Measurements from ENCODE around the gene EPC1. TPM values are rescaled to one million over a fixed set of nuclear protein-coding genes. Genes with fewer than 3 reads are reported as not detected.

Gene EPC1
- polyA plus RNA-seq, 1 donor (not counting 4 experiments of a cell fraction or from before 2014, with no cell fraction given) = 34.8 TPM

DNA sequence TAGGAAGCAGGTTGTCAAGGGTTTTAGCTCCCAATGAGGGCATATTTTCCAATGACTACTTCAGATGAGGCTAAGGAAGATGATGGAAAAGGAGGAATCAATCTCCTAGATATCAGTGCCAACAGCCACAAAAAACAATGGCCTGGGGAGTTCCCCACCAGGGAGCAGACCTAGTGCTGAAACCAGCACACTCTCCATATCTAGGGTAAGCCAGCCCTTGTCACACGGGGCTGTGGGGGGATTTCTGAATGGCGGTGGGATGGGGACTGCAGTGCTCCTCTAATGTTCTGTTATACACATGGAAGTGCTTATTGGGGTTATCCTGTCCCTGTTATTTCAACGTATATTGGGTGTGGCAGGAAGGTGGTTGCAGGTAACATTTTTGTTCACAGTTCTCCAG, 18.5 kb downstream of the EPC1 start:
- no peaks in the 10 kb centered on the region for H3K27me3 ChIP-seq (ENCODE audit: control insufficient read depth, extremely low read depth, insufficient read depth, low read length)
- no peaks in the 10 kb centered on the region for H3K9me3 ChIP-seq (ENCODE audit: control insufficient read depth, low read depth, low read length)
- H4K20me1 ChIP-seq (ENCODE audit: control insufficient read depth, extremely low read depth, insufficient read depth, low read length) = peaks cover 6% of the 10 kb centered on the region
- peaks cover 95% of the 10 kb centered on the region for H3K79me2 ChIP-seq (ENCODE audit: control insufficient read depth, insufficient read depth, low read length)
- dilution Hi-C loops (cut with MboI; ENCODE audit: extremely low pct_ligation_motif_present, low sequenced_read_pairs) = no loop called here
- H3K4me2 ChIP-seq (ENCODE audit: control insufficient read depth, extremely low read depth, insufficient read depth, low read depth, low read length) = no peak overlapping the region
- no peak for FAIRE-seq
- no peak overlapping the region for H2AFZ ChIP-seq (ENCODE audit: control insufficient read depth, low read length)
- peaks cover 3% of the 10 kb centered on the region for H3K9me1 ChIP-seq (ENCODE audit: control insufficient read depth, extremely low read depth, insufficient read depth, low read length)
- no peaks in the 10 kb centered on the region for H3K36me3 ChIP-seq (ENCODE audit: control insufficient read depth in 2 of 2, extremely low read depth in 1 of 2, insufficient read depth in 2 of 2, low read length in 2 of 2)
- no peak for DNase-seq (ENCODE audit: low read depth, low spot score)
- H3K4me1 ChIP-seq (ENCODE audit: control insufficient read depth, extremely low read depth, insufficient read depth, low read length) = peaks cover 16% of the 10 kb centered on the region
- H3K27ac ChIP-seq (ENCODE audit: control insufficient read depth, insufficient read depth, low read length) = no peak overlapping the region
- TF ChIP-seq EZH2 (IDR thresholded peaks at IDR 0.05; ENCODE audit: low read length) = no peak
- TF ChIP-seq, protein P1, sequence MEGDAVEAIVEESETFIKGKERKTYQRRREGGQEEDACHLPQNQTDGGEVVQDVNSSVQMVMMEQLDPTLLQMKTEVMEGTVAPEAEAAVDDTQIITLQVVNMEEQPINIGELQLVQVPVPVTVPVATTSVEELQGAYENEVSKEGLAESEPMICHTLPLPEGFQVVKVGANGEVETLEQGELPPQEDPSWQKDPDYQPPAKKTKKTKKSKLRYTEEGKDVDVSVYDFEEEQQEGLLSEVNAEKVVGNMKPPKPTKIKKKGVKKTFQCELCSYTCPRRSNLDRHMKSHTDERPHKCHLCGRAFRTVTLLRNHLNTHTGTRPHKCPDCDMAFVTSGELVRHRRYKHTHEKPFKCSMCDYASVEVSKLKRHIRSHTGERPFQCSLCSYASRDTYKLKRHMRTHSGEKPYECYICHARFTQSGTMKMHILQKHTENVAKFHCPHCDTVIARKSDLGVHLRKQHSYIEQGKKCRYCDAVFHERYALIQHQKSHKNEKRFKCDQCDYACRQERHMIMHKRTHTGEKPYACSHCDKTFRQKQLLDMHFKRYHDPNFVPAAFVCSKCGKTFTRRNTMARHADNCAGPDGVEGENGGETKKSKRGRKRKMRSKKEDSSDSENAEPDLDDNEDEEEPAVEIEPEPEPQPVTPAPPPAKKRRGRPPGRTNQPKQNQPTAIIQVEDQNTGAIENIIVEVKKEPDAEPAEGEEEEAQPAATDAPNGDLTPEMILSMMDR (optimal IDR thresholded peaks at IDR 0.05 in 1 of 3, IDR thresholded peaks at IDR 0.05 in 1 of 3, conservative IDR thresholded peaks at IDR 0.05 in 1 of 3; ENCODE audit: extremely low read depth in 1 of 3, insufficient read depth in 2 of 3, low read length in 3 of 3) = no peak
- no peak overlapping the region for H3K4me3 ChIP-seq (ENCODE audit: control insufficient read depth in 2 of 3, extremely low read depth in 1 of 3, insufficient read depth in 2 of 3, low read depth in 1 of 3, low read length in 3 of 3)
- H3K9ac ChIP-seq (ENCODE audit: control insufficient read depth, extremely low read depth, insufficient read depth, low read length) = no peak overlapping the region

DNA sequence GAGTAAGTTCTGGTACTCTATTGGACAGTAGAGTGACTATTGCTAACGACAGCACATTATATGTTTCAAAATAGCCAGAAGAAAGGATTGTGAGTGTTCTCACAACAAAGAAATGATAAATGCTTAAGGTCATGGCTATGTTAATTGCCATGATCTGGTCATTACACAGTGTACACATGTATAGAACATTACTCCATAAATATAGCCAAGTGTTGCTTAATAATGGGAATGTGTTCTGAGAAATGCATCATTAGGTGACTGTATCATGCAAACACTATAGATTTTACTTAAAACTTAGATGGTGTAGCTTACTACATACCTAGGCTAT, 19.6 kb downstream of the EPC1 start:
- no peaks in the 10 kb centered on the region for H3K27me3 ChIP-seq (ENCODE audit: control insufficient read depth, extremely low read depth, insufficient read depth, low read length)
- peaks cover 6% of the 10 kb centered on the region for H4K20me1 ChIP-seq (ENCODE audit: control insufficient read depth, extremely low read depth, insufficient read depth, low read length)
- TF ChIP-seq EZH2 (IDR thresholded peaks at IDR 0.05; ENCODE audit: low read length) = no peak
- TF ChIP-seq, protein P1 (optimal IDR thresholded peaks at IDR 0.05 in 1 of 3, IDR thresholded peaks at IDR 0.05 in 1 of 3, conservative IDR thresholded peaks at IDR 0.05 in 1 of 3; ENCODE audit: extremely low read depth in 1 of 3, insufficient read depth in 2 of 3, low read length in 3 of 3) = no peak
- DNase-seq (ENCODE audit: low read depth, low spot score) (no peak), FAIRE-seq (peak; percentile 41)
- no peaks in the 10 kb centered on the region for H3K36me3 ChIP-seq (ENCODE audit: control insufficient read depth in 2 of 2, extremely low read depth in 1 of 2, insufficient read depth in 2 of 2, low read length in 2 of 2)
- H3K79me2 ChIP-seq (ENCODE audit: control insufficient read depth, insufficient read depth, low read length) = peaks cover 91% of the 10 kb centered on the region
- dilution Hi-C loops (cut with MboI; ENCODE audit: extremely low pct_ligation_motif_present, low sequenced_read_pairs) = no loop called here
- H3K4me2 ChIP-seq (ENCODE audit: control insufficient read depth, extremely low read depth, insufficient read depth, low read depth, low read length) = no peak overlapping the region
- H3K9me1 ChIP-seq (ENCODE audit: control insufficient read depth, extremely low read depth, insufficient read depth, low read length) = peaks cover under 1% of the 10 kb centered on the region
- H3K9me3 ChIP-seq (ENCODE audit: control insufficient read depth, low read depth, low read length) = no peaks in the 10 kb centered on the region
- H3K4me3 ChIP-seq (ENCODE audit: control insufficient read depth in 2 of 3, extremely low read depth in 1 of 3, insufficient read depth in 2 of 3, low read depth in 1 of 3, low read length in 3 of 3) = no peak overlapping the region
- no peak overlapping the region for H3K27ac ChIP-seq (ENCODE audit: control insufficient read depth, insufficient read depth, low read length)
- H3K4me1 ChIP-seq (ENCODE audit: control insufficient read depth, extremely low read depth, insufficient read depth, low read length) = peaks cover 11% of the 10 kb centered on the region
- H3K9ac ChIP-seq (ENCODE audit: control insufficient read depth, extremely low read depth, insufficient read depth, low read length) = no peak overlapping the region
- no peak overlapping the region for H2AFZ ChIP-seq (ENCODE audit: control insufficient read depth, low read length)
